Activated effector memory CD4-positive, alpha-beta T cell treated with Interleukin-2 at 50 U/mL for 16 hours (primary cell): ENCODE measurements around the gene KIF3B.
A peak's percentile ranks its signal among the peaks of the same experiment; 100 is the strongest.
"Not testable (repeated sequence)": the region's sequence is repeated elsewhere in the genome, so short reads cannot be mapped to it uniquely, and the experiment has no call there.

Experiments used
- DNase-seq: peaks from one replicate; pipeline ENCODE4 v3.0.0-alpha.2; 2020

Gene KIF3B

DNA sequence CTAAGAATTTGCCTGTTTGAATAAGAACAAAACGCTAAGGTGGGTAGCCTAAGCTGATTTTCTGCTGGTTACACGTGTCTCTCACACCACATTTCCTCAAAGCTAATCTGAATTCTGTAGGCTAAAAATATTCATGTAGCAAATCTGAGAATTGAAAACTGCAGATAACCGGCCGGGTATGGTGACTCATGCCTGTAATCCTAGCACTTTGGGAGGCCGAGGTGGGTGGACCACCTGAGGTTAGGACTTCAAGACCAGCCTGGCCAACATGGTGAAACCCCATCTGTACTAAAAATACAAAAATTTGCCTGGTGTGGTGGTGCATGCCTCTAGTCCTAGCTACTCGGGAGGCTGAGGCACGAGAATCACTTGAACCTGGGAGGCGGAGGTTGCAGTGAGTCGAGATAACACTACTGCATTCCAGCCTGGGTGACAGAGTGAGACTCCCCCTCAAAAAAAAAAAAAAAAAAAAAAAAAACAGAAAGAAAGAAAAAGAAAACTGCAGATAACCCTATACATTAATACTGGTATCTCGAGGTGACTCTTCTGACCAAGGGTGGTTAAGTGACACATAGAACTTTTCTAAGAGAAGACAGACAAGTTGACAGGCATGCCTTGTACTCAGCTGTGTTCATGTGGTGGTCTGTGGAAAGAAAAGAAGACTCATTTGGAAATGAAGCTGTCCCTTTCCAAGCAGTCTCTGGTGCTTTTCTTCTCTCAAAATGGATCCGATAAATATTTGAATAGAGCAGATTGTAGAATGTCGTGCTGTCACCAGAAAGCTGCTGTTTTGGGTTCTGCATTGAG lies 55.9 kb downstream of the KIF3B start:
- no peak for DNase-seq

GRCh38 chr20:32333988-32334885 lies 56.8 kb downstream of the KIF3B start:
- DNase-seq: peak; percentile 50

GRCh38 chr20:32336918-32337347 lies 59.5 kb downstream of the KIF3B start:
- no peak for DNase-seq

DNA sequence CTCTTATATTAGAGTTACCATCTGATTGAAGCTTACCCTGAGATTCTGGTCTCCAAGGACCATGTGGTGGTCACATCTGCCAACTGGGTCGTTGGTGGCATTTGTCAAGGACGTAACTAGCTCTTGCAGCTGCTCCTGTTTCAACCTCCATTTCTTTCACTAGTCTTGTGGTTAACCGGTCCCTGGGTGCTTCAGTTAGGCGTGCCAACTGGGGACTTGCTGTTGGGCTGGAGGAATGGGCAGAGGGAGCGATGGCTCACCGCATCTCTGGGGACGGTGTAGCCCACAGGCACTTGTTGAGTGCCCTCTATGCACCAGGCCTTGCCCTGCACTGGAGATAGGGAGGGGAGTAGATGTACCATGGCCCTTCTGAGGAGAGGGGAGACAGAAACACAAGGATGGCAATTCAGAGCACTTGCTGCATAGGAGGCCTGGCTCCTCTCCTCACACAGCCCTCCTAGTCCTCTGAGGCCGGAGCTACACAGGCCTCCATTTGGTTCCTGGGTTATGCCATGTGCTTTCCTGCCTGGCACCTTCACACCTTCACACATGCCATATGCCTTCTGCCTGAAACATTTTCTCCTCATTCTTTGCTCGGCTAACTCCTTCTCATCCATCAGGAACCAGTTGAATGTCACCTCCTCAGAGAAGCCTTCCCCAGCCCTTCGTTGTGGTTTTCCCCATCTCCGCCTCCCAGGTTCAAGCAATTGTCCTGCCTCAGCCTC lies 60.6 kb downstream of the KIF3B start:
- no peak for DNase-seq

DNA sequence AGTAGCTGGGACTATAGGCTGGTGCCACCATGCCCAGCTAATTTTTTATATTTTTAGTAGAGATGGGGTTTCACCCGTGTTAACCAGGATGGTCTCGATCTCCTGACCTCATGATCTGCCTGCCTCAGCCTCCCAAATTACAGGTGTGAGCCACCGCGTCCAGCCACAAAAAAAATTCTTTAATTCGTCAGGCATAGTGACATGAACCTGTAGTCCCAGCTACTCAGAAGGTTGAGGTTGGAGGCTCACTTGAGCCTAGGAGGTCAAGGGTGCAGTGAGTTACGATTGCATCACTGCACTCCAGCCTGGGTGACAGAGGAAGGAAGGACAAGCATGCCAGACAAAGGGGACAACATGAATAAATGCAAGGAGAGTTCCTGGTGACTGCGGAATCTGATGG lies 61.2 kb downstream of the KIF3B start:
- DNase-seq: no peak

DNA sequence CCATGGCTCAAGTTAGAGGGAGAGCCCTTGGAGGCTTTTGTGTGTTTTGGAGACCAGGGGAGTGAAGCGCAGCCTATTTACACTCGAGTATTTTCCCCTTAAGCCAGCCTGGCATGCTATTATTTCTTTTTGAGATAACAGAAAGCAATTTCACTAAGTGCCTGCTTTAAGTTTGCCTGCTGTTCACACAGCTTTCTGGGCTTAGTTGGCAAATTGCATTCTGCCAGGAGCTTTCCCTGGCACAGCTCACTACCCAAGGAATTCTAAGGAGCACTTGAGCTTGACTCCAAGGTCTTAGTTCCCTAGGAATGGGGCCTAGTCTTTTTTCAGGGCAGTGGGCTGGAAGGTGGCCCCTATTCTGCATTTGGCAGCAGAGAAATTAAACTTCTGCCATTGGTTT lies 61.7 kb downstream of the KIF3B start:
- DNase-seq: no peak

- not testable (repeated sequence) for DNase-seq
Measured at GRCh38 chr20:32341053-32341452, 63.6 kb downstream of the KIF3B start.

GRCh38 chr20:32343439-32343838 lies 66.0 kb downstream of the KIF3B start:
- DNase-seq: no peak

DNA sequence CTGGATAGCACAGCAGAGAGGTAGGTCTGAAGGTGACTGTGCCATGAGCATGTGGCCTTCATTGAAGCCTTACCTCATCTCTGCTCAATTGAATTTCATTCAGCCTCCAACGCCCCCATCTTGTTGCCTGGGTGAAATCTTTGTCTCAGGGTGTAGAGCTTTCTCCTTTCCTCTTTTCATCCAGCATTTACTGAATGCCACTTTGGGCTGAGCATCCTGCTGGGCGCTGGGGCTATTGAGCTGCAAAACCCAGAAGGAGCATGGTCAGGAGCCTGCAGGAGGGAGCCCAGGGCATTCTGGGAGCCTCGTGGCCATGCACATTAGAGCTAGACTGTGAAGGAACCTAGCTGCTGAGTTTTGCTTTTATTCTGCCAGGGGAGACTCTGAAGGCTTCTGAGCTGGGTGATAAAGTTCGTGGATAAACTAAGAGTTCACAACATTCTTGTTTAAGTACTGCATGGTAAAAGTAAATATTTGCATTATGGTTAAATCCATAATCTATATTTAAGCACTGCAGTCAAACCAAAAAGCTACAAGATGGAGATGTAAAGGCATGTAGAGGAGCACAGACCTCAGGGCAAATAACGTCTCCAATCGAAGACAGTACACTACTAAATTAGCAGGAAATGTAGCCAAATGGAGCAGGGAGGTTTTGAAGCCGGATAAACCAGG lies 67.5 kb downstream of the KIF3B start:
- no peak for DNase-seq

- DNase-seq: no peak
Measured at GRCh38 chr20:32348207-32348606, 70.8 kb downstream of the KIF3B start.

- no peak for DNase-seq
Measured at GRCh38 chr20:32350421-32350820, 73.0 kb downstream of the KIF3B start.

DNA sequence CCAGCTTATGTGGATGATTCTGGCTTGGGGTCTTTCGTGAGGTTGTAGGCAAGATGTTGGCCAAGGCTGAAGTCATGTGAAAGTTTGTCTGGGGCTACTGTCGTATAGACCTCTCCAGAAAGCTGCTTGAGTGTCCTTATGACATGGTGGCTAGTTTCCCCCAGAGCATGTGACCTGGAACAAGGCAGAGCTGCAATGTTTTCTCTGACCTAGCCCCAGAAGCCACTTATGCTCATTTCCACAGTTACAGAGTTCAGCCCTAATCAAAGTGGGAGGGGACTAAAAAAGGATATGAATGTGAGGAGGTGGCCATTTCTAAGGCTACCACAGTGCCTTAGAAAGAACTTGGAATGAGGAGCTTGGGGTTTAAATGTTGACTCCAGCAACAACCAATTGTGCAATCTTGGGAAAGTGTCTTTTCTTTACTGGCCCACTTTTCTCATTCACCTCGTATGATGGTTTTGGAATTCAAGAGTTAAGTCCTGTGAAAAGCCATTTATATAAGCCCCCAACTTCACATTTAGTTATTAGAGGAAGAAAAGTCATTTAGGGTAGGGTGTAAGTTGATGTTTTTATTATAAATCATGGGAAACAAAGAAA lies 74.8 kb downstream of the KIF3B start:
- no peak for DNase-seq

GRCh38 chr20:32353848-32354496 lies 76.5 kb downstream of the KIF3B start:
- DNase-seq: no peak

- DNase-seq: no peak
Measured at GRCh38 chr20:32354592-32355416, 77.4 kb downstream of the KIF3B start.

- DNase-seq: no peak
Measured at GRCh38 chr20:32355417-32355841, 78.0 kb downstream of the KIF3B start.

- not testable (repeated sequence) for DNase-seq
Measured at GRCh38 chr20:32355907-32356621, 78.6 kb downstream of the KIF3B start.

GRCh38 chr20:32356622-32357374 lies 79.3 kb downstream of the KIF3B start:
- DNase-seq: no peak

DNA sequence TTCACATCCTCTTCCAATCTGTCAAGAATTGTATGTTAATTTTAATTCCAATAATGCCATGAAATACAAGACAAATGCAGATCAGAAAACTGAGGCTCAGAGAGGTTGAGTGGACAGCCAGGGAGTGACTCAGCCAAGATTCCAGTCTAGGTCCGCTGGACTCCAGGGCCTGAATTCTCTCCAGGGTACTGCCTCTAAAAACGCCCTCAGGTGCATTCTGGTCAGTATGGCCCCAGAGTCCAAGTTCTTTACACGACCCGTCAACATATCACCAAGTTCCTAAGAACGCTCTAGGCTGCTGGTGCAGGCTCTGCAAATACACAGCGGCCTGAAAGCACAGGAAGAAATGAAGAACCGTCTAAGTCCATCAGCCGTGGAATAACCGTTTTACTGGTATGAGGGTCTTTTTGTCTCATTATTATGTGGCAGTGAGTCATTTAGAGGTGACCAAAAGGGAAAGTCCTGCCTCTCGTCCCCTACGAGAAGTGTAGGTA lies 80.0 kb downstream of the KIF3B start:
- DNase-seq: no peak
